Osteoblast (primary cell): ENCODE results near the gene ZNF592. TPM values are rescaled to one million over a fixed set of nuclear protein-coding genes. Genes with fewer than 3 reads are reported as not detected.

ENCODE experiments used
- DNase-seq: peaks from one replicate; pipeline ENCODE4 v3.0.0; 2011; ENCODE audit warnings: low spot score, mixed read lengths; ENCODE audit not compliant: insufficient read length; ENCODE audit errors: missing footprints
- H2AFZ ChIP-seq: 2 replicates; pipeline ENCODE4 v1.6.0; 2011; ENCODE audit warnings: mild to moderate bottlenecking, low read length
- H3K27ac ChIP-seq: 2 replicates; pipeline ENCODE4 v1.5.1; 2011; ENCODE audit warnings: mild to moderate bottlenecking, low read depth, low read length, moderate library complexity
- H3K27me3 ChIP-seq: 2 replicates; pipeline ENCODE4 v1.6.0; 2012; ENCODE audit warnings: mild to moderate bottlenecking, control low read depth, inconsistent platforms, low read length, moderate library complexity; ENCODE audit not compliant: insufficient read depth
- H3K36me3 ChIP-seq: 2 replicates; pipeline ENCODE4 v1.5.1; 2011; ENCODE audit warnings: mild to moderate bottlenecking, low read length, control low read depth, moderate library complexity; ENCODE audit not compliant: insufficient read depth
- H3K4me1 ChIP-seq: 2 replicates; pipeline ENCODE4 v1.5.1; 2011; ENCODE audit warnings: mild to moderate bottlenecking, low read length, control low read depth, moderate library complexity; ENCODE audit not compliant: insufficient read depth
- H3K4me2 ChIP-seq: 2 replicates; pipeline ENCODE4 v1.6.0; 2011; ENCODE audit warnings: mild to moderate bottlenecking, low read length; ENCODE audit not compliant: insufficient read depth
- H3K4me3 ChIP-seq: fragments of 200-600 bp; sonication (generic); 3 replicates; pipeline ENCODE4 v1.5.1; 2012; ENCODE audit warnings: mild to moderate bottlenecking, low read length, inconsistent platforms; ENCODE audit not compliant: insufficient read depth
- H3K79me2 ChIP-seq: 2 replicates; pipeline ENCODE4 v1.6.0; 2012; ENCODE audit warnings: mild to moderate bottlenecking, low read length, control low read depth, inconsistent platforms; ENCODE audit not compliant: insufficient read depth
- H3K9me3 ChIP-seq: 2 replicates; pipeline ENCODE4 v1.5.1; 2011; ENCODE audit warnings: low read depth, low read length, control low read depth
- H4K20me1 ChIP-seq: 2 replicates; pipeline ENCODE4 v1.6.0; 2012; ENCODE audit warnings: mild to moderate bottlenecking, low read length, control low read depth; ENCODE audit not compliant: insufficient read depth
- CTCF ChIP-seq: IDR thresholded peaks from 2 replicates; pipeline ENCODE4 v1.5.1; 2011; ENCODE audit warnings: mild to moderate bottlenecking, low read depth, low read length, moderate library complexity; ENCODE audit errors: extremely low read depth
- total RNA-seq: library from RNA; depleted of rRNA; stranded (reverse); fragments of >200 nt; gene quantifications from 2 replicates; pipeline ENCODE4 v1.2.3, GENCODE V29; 2012

ZNF592 gene
- total RNA-seq, 1 donor: 11.2 TPM

DNA sequence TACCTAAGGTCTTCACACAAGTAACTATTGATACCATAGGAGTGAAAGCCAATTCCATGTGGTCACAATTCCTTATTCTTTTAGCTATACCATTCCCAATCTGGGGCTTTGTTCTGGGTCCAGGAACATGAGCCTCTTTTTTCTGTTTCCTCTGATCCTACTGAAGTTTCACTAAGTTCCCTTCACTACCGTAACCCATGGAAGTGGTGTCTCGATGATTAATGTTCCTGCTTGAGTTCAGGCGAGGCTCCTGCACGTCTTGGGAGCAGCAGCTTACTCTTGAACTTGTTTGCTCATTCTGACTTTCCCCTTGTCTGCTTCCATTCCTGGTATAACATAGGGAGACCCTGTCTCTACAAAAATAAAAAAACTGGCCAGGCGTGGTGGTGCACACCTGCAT, 23.6 kb downstream of the ZNF592 start:
- Histone ChIP-seq H3K4me1 (no peaks in the 10 kb centered on the region), H3K27me3 (no peaks in the 10 kb centered on the region), H3K79me2 (peaks cover 87% of the 10 kb centered on the region), H4K20me1 (peaks cover 21% of the 10 kb centered on the region), H3K4me3 (no peak overlapping the region), H2AFZ (no peak overlapping the region), H3K27ac (no peak overlapping the region), H3K9me3 (no peaks in the 10 kb centered on the region), H3K4me2 (no peak overlapping the region), H3K36me3 (peaks cover 22% of the 10 kb centered on the region)
- TF ChIP-seq CTCF: no peak
- no peak for DNase-seq

GRCh38 chr15:84772467-84772866, 24.1 kb downstream of the ZNF592 start:
- Histone ChIP-seq H3K27me3 (no peaks in the 10 kb centered on the region), H3K4me3 (no peak overlapping the region), H3K36me3 (peaks cover 17% of the 10 kb centered on the region), H2AFZ (no peak overlapping the region), H3K4me2 (no peak overlapping the region), H3K27ac (no peak overlapping the region), H3K9me3 (no peaks in the 10 kb centered on the region), H3K4me1 (no peaks in the 10 kb centered on the region), H3K79me2 (peaks cover 86% of the 10 kb centered on the region), H4K20me1 (peaks cover 17% of the 10 kb centered on the region)
- TF ChIP-seq CTCF: no peak
- no peak for DNase-seq

DNA sequence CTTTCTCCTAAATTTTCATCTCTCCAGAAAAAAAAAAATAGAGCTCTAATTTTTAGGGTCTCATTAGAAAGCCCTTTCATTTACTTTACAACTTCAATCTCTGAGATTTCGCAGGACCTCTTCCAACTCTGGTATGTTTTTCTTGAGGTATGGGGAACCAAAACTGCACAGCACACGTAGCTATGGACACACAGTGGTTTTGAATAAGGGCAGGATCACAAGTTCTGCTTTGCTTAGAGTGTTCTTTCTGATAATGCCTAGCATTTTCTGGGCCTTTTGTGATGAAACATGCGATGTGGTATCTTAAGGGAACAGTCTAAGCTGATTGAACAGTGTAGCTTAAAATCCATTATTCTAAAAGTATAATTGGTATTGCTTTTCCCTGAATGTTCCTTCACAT, 25.3 kb downstream of the ZNF592 start:
- Histone ChIP-seq H4K20me1 (peaks cover 16% of the 10 kb centered on the region), H3K79me2 (peaks cover 88% of the 10 kb centered on the region), H3K4me3 (no peak overlapping the region)

GRCh38 chr15:84775867-84776449, 27.6 kb downstream of the ZNF592 start:
- Histone ChIP-seq H3K9me3 (no peaks in the 10 kb centered on the region), H3K27me3 (no peaks in the 10 kb centered on the region), H3K4me3 (no peak overlapping the region), H3K36me3 (peaks cover 7% of the 10 kb centered on the region), H2AFZ (no peak overlapping the region), H4K20me1 (peaks cover 17% of the 10 kb centered on the region), H3K4me1 (no peaks in the 10 kb centered on the region), H3K4me2 (no peak overlapping the region), H3K79me2 (peaks cover 84% of the 10 kb centered on the region), H3K27ac (peak overlapping the region; percentile 12)
- TF ChIP-seq CTCF: no peak
- peak; percentile 55 for DNase-seq

More for the DNA sequence above, 25.3 kb downstream of the ZNF592 start:
- Histone ChIP-seq H3K4me1 (no peaks in the 10 kb centered on the region), H3K9me3 (no peaks in the 10 kb centered on the region), H2AFZ (no peak overlapping the region), H3K27me3 (no peaks in the 10 kb centered on the region), H3K4me2 (no peak overlapping the region), H3K27ac (no peak overlapping the region), H3K36me3 (peaks cover 12% of the 10 kb centered on the region)
- DNase-seq: no peak
- TF ChIP-seq CTCF: no peak
